ENCODE data around the gene HAL.

DNA sequence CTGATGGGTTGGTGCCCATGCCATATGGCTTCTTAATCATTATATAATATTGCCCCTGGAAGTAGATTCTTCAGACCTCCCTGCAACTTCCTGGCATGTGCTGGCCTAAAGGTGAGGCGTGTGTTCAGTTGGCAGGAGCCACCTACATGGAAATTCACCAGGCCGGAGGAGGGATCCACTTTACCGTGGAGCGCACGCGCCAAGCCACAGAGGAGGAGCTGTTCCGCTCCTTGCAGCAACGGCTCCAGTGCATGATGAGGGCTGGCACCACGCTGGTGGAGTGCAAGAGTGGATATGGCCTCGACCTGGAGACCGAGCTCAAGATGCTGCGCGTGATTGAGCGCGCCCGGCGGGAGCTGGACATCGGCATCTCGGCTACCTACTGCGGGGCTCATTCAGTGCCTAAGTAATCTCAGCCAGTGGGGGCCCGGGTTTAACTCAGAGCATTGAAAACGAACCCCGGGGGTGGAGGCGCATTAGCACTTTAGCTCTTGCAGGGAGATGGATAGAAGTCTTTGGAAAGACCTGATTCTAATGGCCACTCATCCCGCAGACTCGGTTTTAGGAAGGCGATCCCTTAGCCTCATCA is 39.5 kb downstream of the HAL start:
- no peak for TF ChIP-seq CTCF (IDR thresholded peaks at IDR 0.05; ENCODE audit: poor library complexity)
- TF ChIP-seq EZH2 (IDR thresholded peaks at IDR 0.05; ENCODE audit: borderline replicate concordance): no peak
- no peak for TF ChIP-seq EZH2phosphoT487 (IDR thresholded peaks at IDR 0.05; ENCODE audit: low read depth, severe bottlenecking, unreplicated experiment)
